A673 (cell line): ENCODE measurements around the gene SERGEF. TPM values are rescaled to one million over a fixed set of nuclear protein-coding genes. Genes with fewer than 3 reads are reported as not detected.

Source experiments
- BruUV-seq: library from RNA; stranded (reverse); fragments of 400-500 nt; replicated peaks from 2 replicates; lab custom pipeline; 2021; lab: Mats Ljungman, UMichigan
- CTCF ChIA-PET: fragments of 300-600 bp; sonication (Branson Sonifier 250); formaldehyde crosslinking; loops from one replicate; lab custom pipeline; 2022; ENCODE audit warnings: antibody characterized with exemption; lab: Charles Lee
- POLR2A ChIA-PET: fragments of 300-600 bp; sonication (Branson Sonifier 250); formaldehyde crosslinking; loops from one replicate; lab custom pipeline; 2022; ENCODE audit warnings: antibody characterized with exemption; ENCODE audit not compliant: low non-redundant PET; lab: Charles Lee
- DNase-seq: peaks from one replicate; pipeline ENCODE4 v3.0.0-alpha.2; 2015; ENCODE audit warnings: low spot score
- H3K27ac ChIP-seq: fragments of 200-600 bp; sonication (generic); 2 replicates; pipeline ENCODE4 v1.5.1; 2016; ENCODE audit warnings: mixed run types, low read depth, mild to moderate bottlenecking, mixed read lengths, antibody characterized with exemption, low read length; ENCODE audit not compliant: poor library complexity, severe bottlenecking
- H3K27me3 ChIP-seq: fragments of 200-600 bp; sonication (generic); replicated peaks from 2 replicates; pipeline ENCODE4 v1.6.1; 2017; ENCODE audit warnings: mixed run types, low read depth, mild to moderate bottlenecking, mixed read lengths, antibody characterized with exemption, low read length; ENCODE audit not compliant: insufficient read depth, poor library complexity
- H3K36me3 ChIP-seq: fragments of 200-600 bp; sonication (generic); 2 replicates; pipeline ENCODE4 v1.6.1; 2016; ENCODE audit warnings: mixed run types, mild to moderate bottlenecking, mixed read lengths, antibody characterized with exemption, low read length; ENCODE audit not compliant: insufficient read depth, poor library complexity, severe bottlenecking
- H3K4me1 ChIP-seq: fragments of 200-600 bp; sonication (generic); 2 replicates; pipeline ENCODE4 v1.6.1; 2017; ENCODE audit warnings: mixed run types, mild to moderate bottlenecking, mixed read lengths, antibody characterized with exemption, low read length; ENCODE audit not compliant: insufficient read depth, poor library complexity, severe bottlenecking
- H3K4me3 ChIP-seq: fragments of 200-600 bp; sonication (generic); 2 replicates; pipeline ENCODE4 v1.5.1; 2016; ENCODE audit warnings: low read depth, mixed run types, mild to moderate bottlenecking, mixed read lengths, low read length; ENCODE audit not compliant: poor library complexity, severe bottlenecking
- H3K9me3 ChIP-seq: fragments of 200-600 bp; sonication (generic); 2 replicates; pipeline ENCODE4 v1.6.1; 2016; ENCODE audit warnings: mixed run types, low read depth, mild to moderate bottlenecking, mixed read lengths, antibody characterized with exemption, low read length; ENCODE audit not compliant: poor library complexity, severe bottlenecking
- CTCF ChIP-seq: fragments of 300-800, 200-600 bp; sonication (generic); conservative IDR thresholded peaks from 2 replicates; pipeline ENCODE4 v1.5.1; 2017; ENCODE audit warnings: low read depth, mild to moderate bottlenecking, antibody characterized with exemption, low read length, moderate library complexity, mixed read lengths
- EZH2 ChIP-seq: fragments of 200-600 bp; sonication (generic); IDR thresholded peaks from 2 replicates; pipeline ENCODE4 v1.6.1; 2017; ENCODE audit warnings: borderline replicate concordance, low read depth, mild to moderate bottlenecking, mixed read lengths, antibody characterized with exemption, low read length; ENCODE audit not compliant: poor library complexity, severe bottlenecking
- intact Hi-C: fragments of 100-400 bp; cut with micrococcal nuclease; formaldehyde crosslinking; loops from one replicate; pipeline ENCODE4 v1.10.0; 2022; ENCODE audit not compliant: unreplicated experiment
- total RNA-seq: library from RNA; stranded (reverse); gene quantifications from 2 replicates; pipeline ENCODE4 v1.2.3, GENCODE V29; 2021

The SERGEF gene
- total RNA-seq, 1 experiment from 2014 or later, result 15.2 TPM

DNA sequence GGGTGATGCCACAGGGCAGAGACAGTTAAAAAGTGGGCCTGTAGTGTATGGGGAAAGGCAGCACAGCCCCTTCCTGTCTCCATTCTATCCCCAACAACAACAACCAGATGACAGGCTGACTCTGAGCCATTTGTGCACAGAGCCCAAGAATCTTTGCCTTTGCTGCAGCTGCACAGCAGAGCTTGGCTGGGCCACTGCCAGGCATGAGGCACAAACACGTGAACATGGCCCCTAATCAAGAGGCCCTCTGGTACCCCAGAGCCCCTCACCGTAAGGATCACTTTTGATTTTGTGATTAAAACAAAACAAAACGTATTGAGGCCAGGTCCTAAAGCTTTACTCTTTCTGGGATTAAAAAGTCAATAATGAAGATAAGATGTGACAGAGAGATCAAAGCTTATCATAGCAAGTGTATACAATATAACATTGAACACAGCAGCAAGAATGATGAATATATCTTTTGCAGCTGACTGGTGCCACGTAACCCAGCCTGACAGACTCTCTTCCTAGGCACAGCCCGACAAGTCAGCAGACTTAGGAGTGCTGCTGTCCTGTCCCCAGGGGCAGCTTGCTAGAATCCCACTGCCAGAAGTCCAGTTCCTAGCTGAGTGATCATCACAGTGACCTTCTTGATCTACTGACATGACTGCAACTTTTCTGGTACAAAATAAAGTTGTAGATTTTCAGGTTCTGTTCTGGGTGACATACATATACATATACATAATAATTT lies 117.8 kb downstream of the SERGEF start:
- BruUV-seq, result no TSS peak
- intact Hi-C loops, result no loop called here
- POLR2A ChIA-PET, result no interaction called here
- TF ChIP-seq EZH2 (no peak), CTCF (no peak)
- H3K9me3 ChIP-seq, result no peaks in the 10 kb centered on the region
- H3K4me1 ChIP-seq, result no peaks in the 10 kb centered on the region
- CTCF ChIA-PET, result no interaction called here
- no peak overlapping the region for H3K4me3 ChIP-seq
- H3K27me3 ChIP-seq, result no peaks in the 10 kb centered on the region
- no peak overlapping the region for H3K27ac ChIP-seq
- H3K36me3 ChIP-seq, result no peaks in the 10 kb centered on the region
- DNase-seq, result no peak

- Histone ChIP-seq H3K36me3 (no peaks in the 10 kb centered on the region), H3K27ac (no peak overlapping the region), H3K27me3 (no peaks in the 10 kb centered on the region), H3K9me3 (no peaks in the 10 kb centered on the region), H3K4me3 (no peak overlapping the region), H3K4me1 (peaks cover 11% of the 10 kb centered on the region)
- TF ChIP-seq EZH2, result no peak
- TF ChIP-seq CTCF, result no peak
- ChIA-PET CTCF (no interaction called here), POLR2A (no interaction called here)
- BruUV-seq, result no TSS peak
- intact Hi-C loops, result no loop called here
- no peak for DNase-seq
These were observed 120.4 kb downstream of the SERGEF start for GRCh38 chr11:17892409-17892808.

- TF ChIP-seq CTCF (peak; percentile 37), EZH2 (no peak)
- H3K36me3 ChIP-seq, result no peaks in the 10 kb centered on the region
- ChIA-PET CTCF (no interaction called here), POLR2A (no interaction called here)
- H3K27me3 ChIP-seq, result no peaks in the 10 kb centered on the region
- H3K9me3 ChIP-seq, result no peaks in the 10 kb centered on the region
- BruUV-seq, result no TSS peak
- no peak overlapping the region for H3K27ac ChIP-seq
- DNase-seq, result no peak
- H3K4me3 ChIP-seq, result no peak overlapping the region
- intact Hi-C loops, result no loop called here
- peaks cover 15% of the 10 kb centered on the region for H3K4me1 ChIP-seq
These were observed 122.5 kb downstream of the SERGEF start for GRCh38 chr11:17890325-17890724.
